HepG2 (cell line): ENCODE data around the gene TEAD1. TPM values are rescaled to one million over a fixed set of nuclear protein-coding genes. Genes with fewer than 3 reads are reported as not detected.

Source experiments
- ATAC-seq: fragments of 200-7000 bp; cut with Tn5 transposase; 3 replicates; pipeline ENCODE4 v1.9.1; 2020; ENCODE audit warnings: mild to moderate bottlenecking, moderate library complexity
- BruUV-seq: library from RNA; stranded (reverse); fragments of 400-500 nt; replicated peaks from 2 replicates; lab custom pipeline; 2021; lab: Mats Ljungman, UMichigan
- CTCF ChIA-PET: fragments of 300-600 bp; formaldehyde crosslinking; extraction: SDS; loops from one replicate; lab custom pipeline; 2021; ENCODE audit warnings: low total read pairs, inconsistent platforms, low intra/inter-chr PET ratio; lab: Yijun Ruan, JAX
- POLR2A ChIA-PET: fragments of 350-600 bp; sonication (Branson Sonifier 250); formaldehyde crosslinking; loops from one replicate; lab custom pipeline; 2020; ENCODE audit warnings: antibody characterized with exemption, inconsistent platforms; lab: Yijun Ruan, JAX
- DNase-seq: peaks from one replicate; pipeline ENCODE4 v3.0.0-alpha.2; 2015; ENCODE audit warnings: low spot score
- FAIRE-seq: peaks from 3 replicates; lab custom pipeline; 2011; peaks lifted over from hg19 to GRCh38; lab: Jason Lieb, UNC
- H2AFZ ChIP-seq: one replicate; pipeline ENCODE4 v1.6.1; 2011; ENCODE audit warnings: low read length, inconsistent platforms
- H3K27ac ChIP-seq: fragments of 300-600 bp; 3 replicates; pipeline ENCODE4 v1.8.0; 2011; ENCODE audit warnings: mixed run types, mild to moderate bottlenecking, mixed read lengths, low read length, inconsistent platforms; ENCODE audit not compliant: insufficient read depth; ENCODE audit errors: extremely low read length
- H3K27me3 ChIP-seq, 2 experiments: fragments of 200-600 bp in 1 of 2; 2 replicates in 1 of 2; 3 replicates in 1 of 2; pipeline versions ENCODE4 v1.6.0 to v1.8.0; 2011; ENCODE audit warnings: low read length in 2 of 2, mild to moderate bottlenecking in 2 of 2, moderate library complexity in 2 of 2, inconsistent platforms in 1 of 2; ENCODE audit not compliant: insufficient read depth in 2 of 2, control insufficient read depth in 1 of 2
- H3K36me3 ChIP-seq, 2 experiments: fragments of 200-600 bp in 1 of 2; replicated peaks in 1 of 2; 2 replicates in 1 of 2; 3 replicates in 1 of 2; pipeline versions ENCODE4 v1.5.1 to v1.8.0; 2011; ENCODE audit warnings: low read length in 2 of 2, inconsistent platforms in 1 of 2; ENCODE audit not compliant: insufficient read depth in 2 of 2, control insufficient read depth in 1 of 2
- H3K4me1 ChIP-seq: 2 replicates; pipeline ENCODE4 v1.5.1; 2012; ENCODE audit warnings: low read length, inconsistent platforms; ENCODE audit not compliant: insufficient read depth
- H3K4me2 ChIP-seq: 2 replicates; pipeline ENCODE4 v1.6.0; 2011; ENCODE audit warnings: low read depth, low read length, inconsistent platforms
- H3K4me3 ChIP-seq, 3 experiments: fragments of 200-600 bp in 1 of 3; sonication (generic), shearing (Covaris generic) in 1 of 3; replicated peaks in 1 of 3; 2 replicates each; pipeline ENCODE4 v1.5.1; 2011 to 2016; ENCODE audit warnings: low read length in 3 of 3, inconsistent platforms in 2 of 3, low read depth in 2 of 3, mild to moderate bottlenecking in 2 of 3, control low read depth in 1 of 3, mixed read lengths in 1 of 3; ENCODE audit not compliant: insufficient read depth in 1 of 3
- H3K79me2 ChIP-seq: one replicate; pipeline ENCODE4 v1.6.1; 2011; ENCODE audit warnings: low read length, inconsistent platforms; ENCODE audit not compliant: insufficient read depth
- H3K9ac ChIP-seq: 2 replicates; pipeline ENCODE4 v1.6.0; 2011; ENCODE audit warnings: mild to moderate bottlenecking, low read depth, low read length, inconsistent platforms; ENCODE audit not compliant: insufficient read depth
- H3K9me3 ChIP-seq: 2 replicates; pipeline ENCODE4 v1.5.1; 2012; ENCODE audit warnings: mild to moderate bottlenecking, low read length
- H4K20me1 ChIP-seq: 2 replicates; pipeline ENCODE4 v1.6.0; 2011; ENCODE audit warnings: inconsistent platforms, mild to moderate bottlenecking, low read length, moderate library complexity; ENCODE audit not compliant: insufficient read depth
- AGO2 ChIP-seq: fragments of 200-400 bp; formaldehyde crosslinking; optimal IDR thresholded peaks from 2 replicates; pipeline ENCODE3; 2017; ENCODE audit warnings: mild to moderate bottlenecking, low read depth, low read length, moderate library complexity
- BCL6 ChIP-seq: IDR thresholded peaks from 2 replicates; pipeline ENCODE4 v1.6.1; 2016; ENCODE audit warnings: missing genetic modification reagents, missing compliant biosample characterization
- RAD21 ChIP-seq: fragments of 450-650 bp; formaldehyde crosslinking; IDR thresholded peaks from 2 replicates; pipeline ENCODE4 v1.5.0; 2020; ENCODE audit warnings: mild to moderate bottlenecking
- SP1 ChIP-seq, 2 experiments: fragments of 450-650 bp in 1 of 2; sonication (generic) in 1 of 2; formaldehyde crosslinking in 1 of 2; IDR thresholded peaks; 2 replicates each; pipeline versions ENCODE4 v1.4.0 to v1.6.1; 2016 to 2020; ENCODE audit warnings: missing genetic modification reagents in 1 of 2
- TBP ChIP-seq: sonication (generic); formaldehyde crosslinking; IDR thresholded peaks from 2 replicates; pipeline ENCODE4 v1.5.0; 2020; ENCODE audit warnings: missing genetic modification reagents
- ZNF264 ChIP-seq: sonication (generic); formaldehyde crosslinking; IDR thresholded peaks from 2 replicates; pipeline ENCODE4 v1.4.0; 2020; ENCODE audit warnings: missing genetic modification reagents
- ZNF280D ChIP-seq: sonication (generic); formaldehyde crosslinking; IDR thresholded peaks from 2 replicates; pipeline ENCODE4 v1.5.1; 2020; ENCODE audit warnings: mild to moderate bottlenecking, missing genetic modification reagents
- ZNF703 ChIP-seq: sonication (generic); formaldehyde crosslinking; IDR thresholded peaks from 2 replicates; pipeline ENCODE4 v1.5.1; 2020; ENCODE audit warnings: missing genetic modification reagents, mild to moderate bottlenecking, moderate library complexity, borderline replicate concordance
- ZNF768 ChIP-seq: sonication (generic); formaldehyde crosslinking; IDR thresholded peaks from 2 replicates; pipeline ENCODE4 v1.4.0; 2020; ENCODE audit warnings: missing genetic modification reagents
- WGBS: methylation state at CpG from one replicate; pipeline ENCODE4 v1.1.6; 2017; ENCODE audit warnings: low lambda C conversion rate; 5-methylcytosine and 5-hydroxymethylcytosine counted together
- in situ Hi-C: cut with HindIII; loops from 2 replicates; pipeline ENCODE4 v1.10.0; 2017; ENCODE audit warnings: low pct_unique_long_range_greater_than_20kb; ENCODE audit not compliant: extremely low pct_ligation_motif_present
- intact Hi-C: fragments of 100-400 bp; cut with micrococcal nuclease; formaldehyde crosslinking; loops from one replicate; pipeline ENCODE4 v1.10.0; 2022; ENCODE audit not compliant: unreplicated experiment
- polyA plus RNA-seq, 8 experiments: library from polyadenylated mRNA; depleted of rRNA in 3 of 8; stranded (reverse) in 7 of 8; unstranded in 1 of 8; fragments of >200 nt; fragmentation: Illumina TruSeq in 4 of 8; extraction: Trizol in 4 of 8; gene quantifications; 2 replicates each; pipeline versions ENCODE4 v1.2.1 to v1.2.3, GENCODE V29; 2011 to 2016; ENCODE audit warnings: low read depth in 4 of 8, missing spikeins in 1 of 8, mixed read lengths in 1 of 8; ENCODE audit not compliant: insufficient read depth in 1 of 8
- total RNA-seq, 5 experiments: library from RNA; depleted of rRNA; stranded (reverse); fragments of >200 nt; fragmentation: Illumina TruSeq; extraction: Trizol; gene quantifications; 2 replicates each; pipeline ENCODE4 v1.2.3, GENCODE V29; 2016; ENCODE audit warnings: low read depth in 1 of 5
- TF ChIP-seq, protein P1 (sequence below): sonication (generic); formaldehyde crosslinking; IDR thresholded peaks from 2 replicates; pipeline ENCODE4 v1.9.0; 2021; ENCODE audit warnings: mild to moderate bottlenecking, missing genetic modification reagents

The TEAD1 gene
- total and polyA plus RNA-seq, 2 of the 13 experiments (the other 11 are each of a cell fraction or from before 2014, with no cell fraction given): 20.1 to 30.5 TPM

DNA sequence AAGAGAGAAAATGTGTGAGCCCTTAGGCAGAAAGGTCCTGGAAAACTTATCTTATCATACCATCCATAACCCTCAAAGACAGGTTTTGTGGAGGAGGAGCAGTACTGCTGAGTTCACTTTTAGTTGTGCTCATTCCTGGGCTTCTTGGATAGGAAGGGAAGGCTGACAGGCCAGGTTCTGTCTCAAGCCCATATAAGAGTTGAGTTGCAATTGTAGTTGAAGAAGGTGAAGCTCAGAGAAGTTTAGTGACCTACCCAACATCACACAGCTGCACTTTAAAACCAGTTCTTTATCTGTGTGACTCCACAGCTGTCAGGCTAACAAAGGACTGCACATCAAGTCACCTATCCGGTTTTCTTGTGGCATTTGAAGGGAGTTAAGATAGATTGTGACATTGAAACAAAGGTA is 13.0 kb downstream of the TEAD1 start:
- Histone ChIP-seq H3K9me3 (no peaks in the 10 kb centered on the region), H3K4me2 (no peak overlapping the region), H3K36me3 (no peaks in the 10 kb centered on the region; a peak in 1 of 5 replicates), H3K9ac (no peak overlapping the region), H2AFZ (no peak overlapping the region), H3K27ac (no peak overlapping the region), H3K4me1 (peaks cover 92% of the 10 kb centered on the region), H3K27me3 (no peaks in the 10 kb centered on the region), H3K4me3 (no peak overlapping the region), H3K79me2 (peaks cover 96% of the 10 kb centered on the region), H4K20me1 (no peaks in the 10 kb centered on the region; the same call in 1 of the 2 replicates)
- no peak for FAIRE-seq
- ChIA-PET POLR2A (no interaction called here), CTCF (no interaction called here)
- BruUV-seq: no TSS peak
- in situ Hi-C loops (no loop called here), intact Hi-C loops (no loop called here)
- DNase-seq: no peak
- no peak for ATAC-seq
- peak; percentile 75; the same call in 1 of the 2 replicates for TF ChIP-seq ZNF768 (CRISPR knock-in tag)
- TF ChIP-seq BCL6: no peak
- no peak for TF ChIP-seq RAD21 (CRISPR knock-in tag)
- no peak for TF ChIP-seq TBP (CRISPR knock-in tag)
- no peak for TF ChIP-seq SP1 (IDR thresholded peaks at IDR 0.05)
- TF ChIP-seq SP1 (CRISPR knock-in tag; IDR thresholded peaks at IDR 0.05): no peak
- TF ChIP-seq, all 625 proteins: peak for 1
- 88% methylated on average over 1 of the region's 1 CpG for WGBS

DNA sequence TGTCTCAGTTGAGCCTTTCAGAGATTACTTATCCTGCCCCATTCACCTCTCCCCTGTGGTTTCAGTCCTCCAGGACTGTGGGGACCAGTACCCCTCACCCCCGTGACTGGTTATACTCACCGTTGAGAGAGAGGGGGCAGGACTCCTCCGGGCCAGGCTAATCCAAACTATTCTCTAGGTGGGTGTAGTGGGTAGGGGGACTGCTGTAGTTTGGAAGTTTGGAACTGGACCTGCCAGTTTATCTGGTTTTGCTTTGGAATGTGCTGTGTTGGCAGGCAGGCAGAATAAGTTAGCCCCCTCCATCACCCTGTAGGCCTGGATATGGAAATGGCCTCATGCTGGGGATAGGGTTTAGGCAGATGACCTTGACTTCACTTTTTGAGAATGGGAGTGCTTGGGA is 13.5 kb downstream of the TEAD1 start:
- Histone ChIP-seq H3K79me2 (peaks cover 93% of the 10 kb centered on the region), H2AFZ (no peak overlapping the region), H4K20me1 (no peaks in the 10 kb centered on the region; the same call in 1 of the 2 replicates), H3K4me2 (no peak overlapping the region), H3K4me1 (peaks cover 91% of the 10 kb centered on the region), H3K4me3 (no peak overlapping the region), H3K36me3 (no peaks in the 10 kb centered on the region), H3K27ac (no peak overlapping the region), H3K27me3 (no peaks in the 10 kb centered on the region), H3K9me3 (no peaks in the 10 kb centered on the region), H3K9ac (no peak overlapping the region)
- DNase-seq: no peak
- no peak for ATAC-seq
- no peak for FAIRE-seq
- CTCF ChIA-PET: no interaction called here
- BruUV-seq: no TSS peak
- in situ Hi-C loops: no loop called here
- 89% methylated on average over 3 of the region's 3 CpGs for WGBS
- POLR2A ChIA-PET: no interaction called here
- intact Hi-C loops: no loop called here
- no peak for TF ChIP-seq ZNF703
- no peak for TF ChIP-seq ZNF280D (CRISPR knock-in tag)
- TF ChIP-seq, protein P1, sequence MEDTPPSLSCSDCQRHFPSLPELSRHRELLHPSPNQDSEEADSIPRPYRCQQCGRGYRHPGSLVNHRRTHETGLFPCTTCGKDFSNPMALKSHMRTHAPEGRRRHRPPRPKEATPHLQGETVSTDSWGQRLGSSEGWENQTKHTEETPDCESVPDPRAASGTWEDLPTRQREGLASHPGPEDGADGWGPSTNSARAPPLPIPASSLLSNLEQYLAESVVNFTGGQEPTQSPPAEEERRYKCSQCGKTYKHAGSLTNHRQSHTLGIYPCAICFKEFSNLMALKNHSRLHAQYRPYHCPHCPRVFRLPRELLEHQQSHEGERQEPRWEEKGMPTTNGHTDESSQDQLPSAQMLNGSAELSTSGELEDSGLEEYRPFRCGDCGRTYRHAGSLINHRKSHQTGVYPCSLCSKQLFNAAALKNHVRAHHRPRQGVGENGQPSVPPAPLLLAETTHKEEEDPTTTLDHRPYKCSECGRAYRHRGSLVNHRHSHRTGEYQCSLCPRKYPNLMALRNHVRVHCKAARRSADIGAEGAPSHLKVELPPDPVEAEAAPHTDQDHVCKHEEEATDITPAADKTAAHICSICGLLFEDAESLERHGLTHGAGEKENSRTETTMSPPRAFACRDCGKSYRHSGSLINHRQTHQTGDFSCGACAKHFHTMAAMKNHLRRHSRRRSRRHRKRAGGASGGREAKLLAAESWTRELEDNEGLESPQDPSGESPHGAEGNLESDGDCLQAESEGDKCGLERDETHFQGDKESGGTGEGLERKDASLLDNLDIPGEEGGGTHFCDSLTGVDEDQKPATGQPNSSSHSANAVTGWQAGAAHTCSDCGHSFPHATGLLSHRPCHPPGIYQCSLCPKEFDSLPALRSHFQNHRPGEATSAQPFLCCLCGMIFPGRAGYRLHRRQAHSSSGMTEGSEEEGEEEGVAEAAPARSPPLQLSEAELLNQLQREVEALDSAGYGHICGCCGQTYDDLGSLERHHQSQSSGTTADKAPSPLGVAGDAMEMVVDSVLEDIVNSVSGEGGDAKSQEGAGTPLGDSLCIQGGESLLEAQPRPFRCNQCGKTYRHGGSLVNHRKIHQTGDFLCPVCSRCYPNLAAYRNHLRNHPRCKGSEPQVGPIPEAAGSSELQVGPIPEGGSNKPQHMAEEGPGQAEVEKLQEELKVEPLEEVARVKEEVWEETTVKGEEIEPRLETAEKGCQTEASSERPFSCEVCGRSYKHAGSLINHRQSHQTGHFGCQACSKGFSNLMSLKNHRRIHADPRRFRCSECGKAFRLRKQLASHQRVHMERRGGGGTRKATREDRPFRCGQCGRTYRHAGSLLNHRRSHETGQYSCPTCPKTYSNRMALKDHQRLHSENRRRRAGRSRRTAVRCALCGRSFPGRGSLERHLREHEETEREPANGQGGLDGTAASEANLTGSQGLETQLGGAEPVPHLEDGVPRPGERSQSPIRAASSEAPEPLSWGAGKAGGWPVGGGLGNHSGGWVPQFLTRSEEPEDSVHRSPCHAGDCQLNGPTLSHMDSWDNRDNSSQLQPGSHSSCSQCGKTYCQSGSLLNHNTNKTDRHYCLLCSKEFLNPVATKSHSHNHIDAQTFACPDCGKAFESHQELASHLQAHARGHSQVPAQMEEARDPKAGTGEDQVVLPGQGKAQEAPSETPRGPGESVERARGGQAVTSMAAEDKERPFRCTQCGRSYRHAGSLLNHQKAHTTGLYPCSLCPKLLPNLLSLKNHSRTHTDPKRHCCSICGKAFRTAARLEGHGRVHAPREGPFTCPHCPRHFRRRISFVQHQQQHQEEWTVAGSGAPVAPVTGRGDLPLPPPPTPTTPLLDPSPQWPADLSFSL (CRISPR knock-in tag): no peak
- TF ChIP-seq AGO2: no peak
- TF ChIP-seq ZNF264: no peak
